ENCODE results near the gene INO80C.

Gene INO80C

DNA sequence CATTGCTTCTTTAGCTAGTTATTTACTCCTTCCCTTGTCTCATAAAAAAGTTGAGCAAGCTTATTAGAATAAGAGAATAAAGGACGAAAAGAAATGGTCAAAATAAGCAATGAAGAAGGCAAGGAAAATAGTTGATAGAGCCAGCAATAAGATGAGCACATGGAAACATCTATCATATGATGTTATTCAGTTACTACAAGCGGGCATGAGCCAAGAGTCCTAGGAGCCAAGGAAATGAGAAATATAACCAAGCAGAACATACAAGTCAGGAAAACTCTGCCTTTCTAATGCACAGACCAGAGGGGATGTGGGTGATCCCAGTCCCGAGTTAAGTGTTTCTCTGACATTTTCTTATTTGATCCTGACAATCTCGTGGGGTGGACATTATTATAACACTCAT lies 33.9 kb downstream of the INO80C start:
- H3K4me2 ChIP-seq (ENCODE audit: low read length): no peak overlapping the region
- H3K9me3 ChIP-seq (ENCODE audit: control insufficient read depth, insufficient read depth, low read length): no peaks in the 10 kb centered on the region
- H4K20me1 ChIP-seq (ENCODE audit: control insufficient read depth, insufficient read depth, low read depth, low read length): no peaks in the 10 kb centered on the region
- H3K27me3 ChIP-seq (ENCODE audit: control insufficient read depth, low read length): no peaks in the 10 kb centered on the region
- no peaks in the 10 kb centered on the region for H3K79me2 ChIP-seq (ENCODE audit: control insufficient read depth, low read length)
- no peaks in the 10 kb centered on the region for H3K36me3 ChIP-seq (ENCODE audit: control insufficient read depth, low read length)
- H3K4me3 ChIP-seq (ENCODE audit: low read length): no peak overlapping the region
- H3F3A ChIP-seq (ENCODE audit: control insufficient read depth, insufficient read depth): no peaks in the 10 kb centered on the region
- TF ChIP-seq, protein P1, sequence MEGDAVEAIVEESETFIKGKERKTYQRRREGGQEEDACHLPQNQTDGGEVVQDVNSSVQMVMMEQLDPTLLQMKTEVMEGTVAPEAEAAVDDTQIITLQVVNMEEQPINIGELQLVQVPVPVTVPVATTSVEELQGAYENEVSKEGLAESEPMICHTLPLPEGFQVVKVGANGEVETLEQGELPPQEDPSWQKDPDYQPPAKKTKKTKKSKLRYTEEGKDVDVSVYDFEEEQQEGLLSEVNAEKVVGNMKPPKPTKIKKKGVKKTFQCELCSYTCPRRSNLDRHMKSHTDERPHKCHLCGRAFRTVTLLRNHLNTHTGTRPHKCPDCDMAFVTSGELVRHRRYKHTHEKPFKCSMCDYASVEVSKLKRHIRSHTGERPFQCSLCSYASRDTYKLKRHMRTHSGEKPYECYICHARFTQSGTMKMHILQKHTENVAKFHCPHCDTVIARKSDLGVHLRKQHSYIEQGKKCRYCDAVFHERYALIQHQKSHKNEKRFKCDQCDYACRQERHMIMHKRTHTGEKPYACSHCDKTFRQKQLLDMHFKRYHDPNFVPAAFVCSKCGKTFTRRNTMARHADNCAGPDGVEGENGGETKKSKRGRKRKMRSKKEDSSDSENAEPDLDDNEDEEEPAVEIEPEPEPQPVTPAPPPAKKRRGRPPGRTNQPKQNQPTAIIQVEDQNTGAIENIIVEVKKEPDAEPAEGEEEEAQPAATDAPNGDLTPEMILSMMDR (IDR thresholded peaks at IDR 0.05; ENCODE audit: low read depth, low read length, poor library complexity, severe bottlenecking): no peak
- no peak for TF ChIP-seq EZH2phosphoT487 (IDR thresholded peaks at IDR 0.05; ENCODE audit: borderline replicate concordance, low read length)
- H3K4me1 ChIP-seq (ENCODE audit: control insufficient read depth, low read length): peaks cover 23% of the 10 kb centered on the region
- H3K27ac ChIP-seq (ENCODE audit: low read depth, low read length): no peak overlapping the region
- H3K9me2 ChIP-seq (replicated peaks; ENCODE audit: control insufficient read depth, low read length): no peaks in the 10 kb centered on the region

DNA sequence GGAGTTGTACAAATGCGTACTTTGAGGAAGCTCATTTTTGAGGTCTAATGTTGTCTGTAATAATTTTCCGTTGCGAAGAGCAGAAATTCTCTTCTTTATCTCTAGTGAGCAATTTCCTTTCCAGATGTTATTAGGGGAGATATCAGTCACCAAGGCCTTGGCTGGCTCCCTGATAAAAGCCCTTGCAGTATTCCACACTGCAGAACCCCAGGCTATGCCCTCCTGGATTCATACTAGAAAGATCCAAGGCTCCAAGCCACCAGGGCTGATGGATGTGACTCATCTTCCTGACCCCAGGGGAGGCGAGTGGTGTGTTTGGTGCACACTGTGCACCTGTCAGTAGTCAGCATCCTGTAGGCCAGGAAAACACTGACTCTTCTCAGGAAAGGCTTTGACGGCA lies 34.7 kb downstream of the INO80C start:
- H3K9me3 ChIP-seq (ENCODE audit: control insufficient read depth, insufficient read depth, low read length): no peaks in the 10 kb centered on the region
- H4K20me1 ChIP-seq (ENCODE audit: control insufficient read depth, insufficient read depth, low read depth, low read length): no peaks in the 10 kb centered on the region
- H3K27ac ChIP-seq (ENCODE audit: low read depth, low read length): no peak overlapping the region
- H3K9me2 ChIP-seq (replicated peaks; ENCODE audit: control insufficient read depth, low read length): no peaks in the 10 kb centered on the region
- H3K4me2 ChIP-seq (ENCODE audit: low read length): no peak overlapping the region
- no peaks in the 10 kb centered on the region for H3K36me3 ChIP-seq (ENCODE audit: control insufficient read depth, low read length)
- TF ChIP-seq, protein P1 (IDR thresholded peaks at IDR 0.05; ENCODE audit: low read depth, low read length, poor library complexity, severe bottlenecking): no peak
- TF ChIP-seq EZH2phosphoT487 (IDR thresholded peaks at IDR 0.05; ENCODE audit: borderline replicate concordance, low read length): no peak
- no peaks in the 10 kb centered on the region for H3K27me3 ChIP-seq (ENCODE audit: control insufficient read depth, low read length)
- H3F3A ChIP-seq (ENCODE audit: control insufficient read depth, insufficient read depth): no peaks in the 10 kb centered on the region
- H3K79me2 ChIP-seq (ENCODE audit: control insufficient read depth, low read length): no peaks in the 10 kb centered on the region
- H3K4me3 ChIP-seq (ENCODE audit: low read length): no peak overlapping the region
- H3K4me1 ChIP-seq (ENCODE audit: control insufficient read depth, low read length): peaks cover 23% of the 10 kb centered on the region

DNA sequence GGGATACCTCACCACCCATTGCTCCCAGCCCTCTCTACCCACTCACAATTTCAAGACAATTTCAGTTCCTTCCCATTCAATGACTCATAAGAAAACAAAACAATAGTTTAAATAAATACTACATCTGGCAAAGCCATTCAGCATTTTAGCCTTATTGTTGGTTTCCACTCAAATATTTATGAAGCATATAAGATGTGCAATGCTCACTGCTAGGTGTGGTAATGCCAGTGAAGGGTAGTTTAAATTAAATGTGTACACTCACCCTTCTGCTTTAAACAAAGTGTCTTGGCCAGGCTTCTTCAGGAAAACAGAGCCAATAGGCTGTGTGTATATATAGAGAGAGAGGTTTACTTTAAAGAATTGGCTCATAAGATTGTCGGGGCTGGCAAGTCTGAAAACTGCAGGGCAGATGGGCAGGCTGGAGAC lies 37.0 kb downstream of the INO80C start:
- no peak overlapping the region for H3K4me3 ChIP-seq (ENCODE audit: low read length)
- no peak for TF ChIP-seq EZH2phosphoT487 (IDR thresholded peaks at IDR 0.05; ENCODE audit: borderline replicate concordance, low read length)
- TF ChIP-seq, protein P1 (IDR thresholded peaks at IDR 0.05; ENCODE audit: low read depth, low read length, poor library complexity, severe bottlenecking): no peak
- no peaks in the 10 kb centered on the region for H3K79me2 ChIP-seq (ENCODE audit: control insufficient read depth, low read length)
- H4K20me1 ChIP-seq (ENCODE audit: control insufficient read depth, insufficient read depth, low read depth, low read length): no peaks in the 10 kb centered on the region
- no peaks in the 10 kb centered on the region for H3K27me3 ChIP-seq (ENCODE audit: control insufficient read depth, low read length)
- H3K4me1 ChIP-seq (ENCODE audit: control insufficient read depth, low read length): peaks cover 4% of the 10 kb centered on the region; the same call in 1 of the 2 replicates
- no peak overlapping the region for H3K27ac ChIP-seq (ENCODE audit: low read depth, low read length)
- no peaks in the 10 kb centered on the region for H3K36me3 ChIP-seq (ENCODE audit: control insufficient read depth, low read length)
- no peaks in the 10 kb centered on the region for H3K9me2 ChIP-seq (replicated peaks; ENCODE audit: control insufficient read depth, low read length)
- no peak overlapping the region for H3K4me2 ChIP-seq (ENCODE audit: low read length)
- H3F3A ChIP-seq (ENCODE audit: control insufficient read depth, insufficient read depth): no peaks in the 10 kb centered on the region
- no peaks in the 10 kb centered on the region for H3K9me3 ChIP-seq (ENCODE audit: control insufficient read depth, insufficient read depth, low read length)
